Measurements from ENCODE around the gene AUNIP. TPM values are rescaled to one million over a fixed set of nuclear protein-coding genes. Genes with fewer than 3 reads are reported as not detected.

Gene AUNIP
- total RNA-seq, 4 donors from 2014 or later, result not detected

DNA sequence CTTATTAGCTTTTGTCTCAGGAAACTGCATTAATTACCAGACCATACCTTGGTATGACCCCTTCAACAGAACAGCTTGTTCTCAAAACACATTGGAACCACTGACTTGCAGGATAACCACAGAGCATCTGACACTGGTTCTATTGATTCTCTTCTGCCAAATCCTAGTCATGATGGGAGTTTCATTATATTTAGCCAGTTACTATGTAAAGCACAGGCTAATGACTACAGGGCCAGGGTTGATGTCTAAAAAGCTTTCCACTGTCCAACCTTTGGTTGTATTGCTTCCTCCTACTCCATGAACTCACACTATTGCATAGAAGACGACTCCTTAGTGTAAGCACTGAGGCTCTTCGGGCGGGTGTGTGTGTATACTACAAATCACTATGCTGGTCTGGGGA, 43.2 kb upstream of the AUNIP start:
- Histone ChIP-seq H3K4me3 (replicated peaks in 1 of 3) (no peak overlapping the region), H3K36me3 (no peaks in the 10 kb centered on the region), H3K27me3 (no peaks in the 10 kb centered on the region), H3K9me3 (no peaks in the 10 kb centered on the region), H3K4me1 (peaks cover 7 to 15% of the 10 kb centered on the region in 2 donors), H3K27ac (no peak overlapping the region)
- intact Hi-C loops (cut with DNase I), result no loop called here
- TF ChIP-seq POLR2A (IDR thresholded peaks at IDR 0.05), result no peak
- TF ChIP-seq, protein P1, sequence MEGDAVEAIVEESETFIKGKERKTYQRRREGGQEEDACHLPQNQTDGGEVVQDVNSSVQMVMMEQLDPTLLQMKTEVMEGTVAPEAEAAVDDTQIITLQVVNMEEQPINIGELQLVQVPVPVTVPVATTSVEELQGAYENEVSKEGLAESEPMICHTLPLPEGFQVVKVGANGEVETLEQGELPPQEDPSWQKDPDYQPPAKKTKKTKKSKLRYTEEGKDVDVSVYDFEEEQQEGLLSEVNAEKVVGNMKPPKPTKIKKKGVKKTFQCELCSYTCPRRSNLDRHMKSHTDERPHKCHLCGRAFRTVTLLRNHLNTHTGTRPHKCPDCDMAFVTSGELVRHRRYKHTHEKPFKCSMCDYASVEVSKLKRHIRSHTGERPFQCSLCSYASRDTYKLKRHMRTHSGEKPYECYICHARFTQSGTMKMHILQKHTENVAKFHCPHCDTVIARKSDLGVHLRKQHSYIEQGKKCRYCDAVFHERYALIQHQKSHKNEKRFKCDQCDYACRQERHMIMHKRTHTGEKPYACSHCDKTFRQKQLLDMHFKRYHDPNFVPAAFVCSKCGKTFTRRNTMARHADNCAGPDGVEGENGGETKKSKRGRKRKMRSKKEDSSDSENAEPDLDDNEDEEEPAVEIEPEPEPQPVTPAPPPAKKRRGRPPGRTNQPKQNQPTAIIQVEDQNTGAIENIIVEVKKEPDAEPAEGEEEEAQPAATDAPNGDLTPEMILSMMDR (IDR thresholded peaks at IDR 0.05), result no peak
- 89 to 92% methylated on average over 3 of the region's 3 CpGs for WGBS, 2 donors
- no peak for DNase-seq

DNA sequence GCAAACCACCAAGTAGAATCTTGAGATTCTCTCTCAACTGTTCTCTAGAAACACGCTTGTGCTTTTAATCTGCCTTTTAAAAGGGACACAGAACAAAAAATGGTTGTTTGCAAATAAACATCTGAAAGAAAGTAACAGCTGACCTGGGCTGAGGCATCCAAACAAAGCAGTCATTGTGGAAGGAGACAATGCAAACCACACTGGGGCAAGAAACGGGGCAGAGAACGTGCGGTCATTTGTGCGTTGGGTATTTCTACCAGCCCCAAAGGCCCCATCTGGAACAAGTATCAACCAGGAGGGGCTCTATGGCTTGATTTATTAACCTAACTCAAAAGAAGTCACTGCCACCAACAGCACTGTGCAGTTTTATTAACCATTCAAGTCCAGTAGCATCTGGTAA, 41.0 kb upstream of the AUNIP start:
- intact Hi-C loops (cut with DNase I), result no loop called here
- 91 to 94% methylated on average over 5 of the region's 5 CpGs for whole genome bisulfite sequencing, 2 donors
- no peak for DNase-seq
- Histone ChIP-seq H3K36me3 (no peaks in the 10 kb centered on the region), H3K27ac (no peak overlapping the region), H3K9me3 (no peaks in the 10 kb centered on the region), H3K4me3 (replicated peaks in 1 of 3) (no peak overlapping the region), H3K4me1 (peaks cover 9 to 10% of the 10 kb centered on the region in 2 donors), H3K27me3 (no peaks in the 10 kb centered on the region)
- TF ChIP-seq, protein P1 (IDR thresholded peaks at IDR 0.05), result no peak
- no peak for TF ChIP-seq POLR2A (IDR thresholded peaks at IDR 0.05)

DNA sequence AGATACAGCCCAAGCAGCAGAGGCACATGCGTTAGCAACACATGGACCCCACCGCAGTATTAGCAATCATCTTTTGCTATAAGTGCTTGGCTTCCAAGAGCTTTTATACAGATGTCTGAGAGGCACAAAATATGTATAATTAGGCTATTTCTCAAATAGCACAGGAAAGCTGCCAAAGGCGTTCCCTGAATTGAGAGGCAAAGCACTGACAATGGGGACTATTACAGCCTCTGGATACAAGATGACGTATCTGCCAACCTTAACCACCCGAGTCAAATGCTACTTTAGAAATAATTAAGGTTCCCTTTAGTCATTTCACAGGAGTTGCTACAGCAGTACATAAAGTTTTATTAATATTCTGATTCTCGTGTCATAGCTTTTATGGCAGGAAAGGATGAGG, 40.5 kb upstream of the AUNIP start:
- Histone ChIP-seq H3K27me3 (no peaks in the 10 kb centered on the region), H3K4me1 (peaks cover 6 to 8% of the 10 kb centered on the region in 2 donors), H3K9me3 (no peaks in the 10 kb centered on the region), H3K27ac (no peak overlapping the region), H3K36me3 (no peaks in the 10 kb centered on the region), H3K4me3 (replicated peaks in 1 of 3) (no peak overlapping the region)
- intact Hi-C loops (cut with DNase I), result loop anchor here (5.0 to 10.0 kb wide), 2 partner anchors 103 to 255 kb away; partner anchors contain the start of gene FAM110D
- TF ChIP-seq, protein P1 (IDR thresholded peaks at IDR 0.05), result no peak
- TF ChIP-seq POLR2A (IDR thresholded peaks at IDR 0.05), result no peak
- WGBS, 2 donors, result 91% methylated on average over 6 of the region's 6 CpGs
- no peak for DNase-seq

DNA sequence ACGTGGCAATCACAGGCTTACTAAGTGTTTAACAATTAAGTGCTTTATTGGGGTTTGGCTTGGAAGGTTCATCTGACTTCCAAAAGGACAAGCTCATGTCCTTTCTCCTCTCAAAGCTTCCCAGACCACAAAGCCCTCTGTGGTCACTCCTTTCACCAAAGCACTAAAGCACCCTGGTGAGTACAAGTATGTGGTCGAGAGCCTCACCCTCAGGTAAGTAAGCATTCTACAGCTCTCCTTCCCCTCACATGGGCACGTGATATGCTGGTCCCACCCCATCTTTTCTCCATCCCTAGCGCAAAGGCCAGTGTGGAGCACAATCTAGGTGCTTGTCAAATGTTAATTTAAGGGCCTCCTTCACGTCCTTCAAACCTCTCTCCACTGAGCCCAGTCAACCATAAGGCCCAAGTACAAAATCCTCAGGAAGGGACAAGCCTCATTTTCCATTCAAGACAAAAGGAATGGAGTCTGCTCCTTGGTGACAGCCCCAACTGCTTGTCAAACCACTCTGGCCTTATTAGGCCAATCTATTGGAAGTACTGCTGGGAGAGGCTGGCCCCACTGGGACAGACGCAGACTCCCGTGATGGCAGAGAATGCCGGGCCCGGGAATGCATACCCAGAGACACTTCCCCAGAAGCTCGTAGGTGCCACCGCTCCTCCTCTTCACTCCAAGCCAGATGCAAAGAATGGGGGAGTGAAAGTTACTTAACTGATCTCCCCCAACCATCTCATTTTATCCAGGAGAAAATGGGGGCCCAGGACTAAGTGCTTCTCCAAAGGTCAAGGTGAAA, 39.2 kb upstream of the AUNIP start:
- Histone ChIP-seq H3K4me3 (replicated peaks in 1 of 3) (no peak overlapping the region), H3K36me3 (no peaks in the 10 kb centered on the region), H3K27me3 (no peaks in the 10 kb centered on the region), H3K4me1 (peaks cover 0 to 3% of the 10 kb centered on the region in 2 donors), H3K27ac (no peak overlapping the region), H3K9me3 (no peaks in the 10 kb centered on the region)
- TF ChIP-seq POLR2A (IDR thresholded peaks at IDR 0.05), result no peak
- TF ChIP-seq, protein P1 (IDR thresholded peaks at IDR 0.05), result no peak
- peak; percentile 28 to 60 for DNase-seq
- intact Hi-C loops (cut with DNase I), result loop anchor here (5.0 to 10.0 kb wide), 2 partner anchors 104 to 256 kb away; partner anchors contain the start of gene FAM110D
- WGBS, 2 donors, result 59 to 66% methylated on average over 11 of the region's 11 CpGs

DNA sequence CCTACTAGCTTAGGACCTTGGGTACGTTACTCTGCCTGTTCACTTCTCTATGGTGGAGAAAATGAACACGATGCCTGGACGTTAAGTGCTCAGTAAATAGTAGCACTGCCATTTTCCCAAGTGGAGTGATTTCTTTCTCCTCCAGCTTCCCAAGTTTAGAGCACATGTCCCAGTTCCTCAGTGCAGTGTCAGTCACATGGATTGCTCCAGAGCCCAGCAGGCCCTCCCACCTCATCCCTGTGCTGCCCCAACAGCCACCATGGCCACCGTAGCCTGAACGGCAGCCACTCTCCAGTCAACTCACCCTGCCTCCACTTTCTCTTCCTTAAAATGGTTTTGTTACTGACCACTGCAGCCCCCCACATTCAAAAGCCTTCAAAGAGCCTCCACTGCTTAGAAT, 38.5 kb upstream of the AUNIP start:
- TF ChIP-seq POLR2A (IDR thresholded peaks at IDR 0.05), result no peak
- TF ChIP-seq, protein P1 (IDR thresholded peaks at IDR 0.05), result no peak
- H3K27ac ChIP-seq, result no peak overlapping the region
- no peaks in the 10 kb centered on the region for H3K9me3 ChIP-seq
- H3K4me3 ChIP-seq (replicated peaks in 1 of 3), result no peak overlapping the region
- H3K4me1 ChIP-seq, result peaks cover 0 to 3% of the 10 kb centered on the region in 2 donors
- DNase-seq, result no peak
- H3K27me3 ChIP-seq, result no peaks in the 10 kb centered on the region
- intact Hi-C loops (cut with DNase I), result loop anchor here (5.0 to 10.0 kb wide), 2 partner anchors 105 to 257 kb away; partner anchors contain the start of gene FAM110D
- 89 to 93% methylated on average over 5 of the region's 5 CpGs for WGBS, 2 donors
- H3K36me3 ChIP-seq, result no peaks in the 10 kb centered on the region
